ENCODE measurements around the gene FRMPD2.
"Not testable (repeated sequence)": the region's sequence is repeated elsewhere in the genome, so short reads cannot be mapped to it uniquely, and the experiment has no call there.

- not testable (repeated sequence) for TF ChIP-seq CTCF (conservative IDR thresholded peaks at IDR 0.05; ENCODE audit: low read depth in 2 of 2); JUNB (IDR thresholded peaks at IDR 0.05; ENCODE audit: unreplicated experiment)
Measured at GRCh38 chr10:48128954-48129353, 145.5 kb downstream of the FRMPD2 start.

Data from GM23338 (cell line).